Midbrain (tissue), 1 donor: Measurements from ENCODE around the gene DPF3.

Experiments used
- DNase-seq: peaks from one replicate; lab custom pipeline; 2025; lab: John Stamatoyannopoulos, UW

DPF3 gene

GRCh38 chr14:72793156-72793939, 100.6 kb downstream of the DPF3 start:
- DNase-seq, result peak; percentile 10

- peak; percentile 59 for DNase-seq
These were observed 101.7 kb downstream of the DPF3 start for GRCh38 chr14:72792051-72792788.

GRCh38 chr14:72790887-72791566, 102.9 kb downstream of the DPF3 start:
- DNase-seq, result peak; percentile 20

- no peak for DNase-seq
These were observed 104.8 kb downstream of the DPF3 start for GRCh38 chr14:72788972-72789728.

- no peak for DNase-seq
These were observed 105.6 kb downstream of the DPF3 start for GRCh38 chr14:72788255-72788654.

- DNase-seq, result no peak
These were observed 106.1 kb downstream of the DPF3 start for GRCh38 chr14:72787841-72788240.

- DNase-seq, result no peak
These were observed 107.2 kb downstream of the DPF3 start for GRCh38 chr14:72786378-72787350.

- DNase-seq, result no peak
These were observed 110.2 kb downstream of the DPF3 start for GRCh38 chr14:72783741-72784140.

GRCh38 chr14:72782817-72783216, 111.1 kb downstream of the DPF3 start:
- DNase-seq, result no peak

- DNase-seq, result no peak
These were observed 112.1 kb downstream of the DPF3 start for GRCh38 chr14:72781561-72782508.

- peak; percentile 26 for DNase-seq
These were observed 113.2 kb downstream of the DPF3 start for GRCh38 chr14:72780751-72781150.

- no peak for DNase-seq
These were observed 114.2 kb downstream of the DPF3 start for GRCh38 chr14:72779679-72780078.

- DNase-seq, result no peak
These were observed 116.3 kb downstream of the DPF3 start for GRCh38 chr14:72777636-72778035.

GRCh38 chr14:72776701-72777261, 117.1 kb downstream of the DPF3 start:
- DNase-seq, result no peak

- no peak for DNase-seq
These were observed 117.9 kb downstream of the DPF3 start for GRCh38 chr14:72775923-72776554.

- no peak for DNase-seq
These were observed 118.8 kb downstream of the DPF3 start for GRCh38 chr14:72774894-72775620.

- DNase-seq, result no peak
These were observed 119.8 kb downstream of the DPF3 start for GRCh38 chr14:72774141-72774540.

- DNase-seq, result no peak
These were observed 122.3 kb downstream of the DPF3 start for GRCh38 chr14:72771561-72771960.
